ENCODE measurements around the gene NOC3L. TPM values are rescaled to one million over a fixed set of nuclear protein-coding genes. Genes with fewer than 3 reads are reported as not detected.

Gene NOC3L
- total and polyA plus RNA-seq, 2 experiments from 2014 or later: 23.4 to 29.9 TPM

DNA sequence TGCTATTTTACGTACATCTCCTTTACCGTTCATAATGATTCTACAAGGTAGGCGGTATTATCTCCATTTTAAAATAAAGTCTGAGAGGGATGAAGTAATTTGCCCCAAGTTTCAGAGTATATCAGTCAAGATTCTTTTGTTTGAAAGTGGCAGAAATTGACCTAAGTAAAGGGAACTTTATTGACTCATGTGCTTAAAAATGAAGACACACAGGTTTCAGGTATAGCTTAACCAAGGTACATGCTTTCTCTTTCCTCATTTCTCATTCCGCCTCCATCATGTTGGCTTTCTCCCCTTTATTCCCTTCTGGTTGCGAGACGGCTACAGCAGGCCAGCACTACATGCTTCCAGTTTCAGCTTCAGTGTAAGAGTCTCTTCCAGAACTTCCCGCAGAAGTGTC, 77.5 kb downstream of the NOC3L start:
- H3K9me2 ChIP-seq (ENCODE audit: insufficient read depth): no peaks in the 10 kb centered on the region
- no peaks in the 10 kb centered on the region for H3K27me3 ChIP-seq (replicated peaks; ENCODE audit: insufficient read depth)
- no peaks in the 10 kb centered on the region for H3K9me3 ChIP-seq (ENCODE audit: low read depth)
- H3K27ac ChIP-seq: no peak overlapping the region
- TF ChIP-seq EZH2phosphoT487 (IDR thresholded peaks at IDR 0.05; ENCODE audit: insufficient read depth, low read depth) (no peak), EZH2 (IDR thresholded peaks at IDR 0.05; ENCODE audit: insufficient read depth, poor library complexity, severe bottlenecking) (no peak)
- no peaks in the 10 kb centered on the region for H3F3A ChIP-seq (ENCODE audit: insufficient read depth)
- no peaks in the 10 kb centered on the region; the same call in 1 of the 2 replicates for H3K36me3 ChIP-seq (ENCODE audit: low read depth)
- H3K9ac ChIP-seq: no peak overlapping the region
- no peak overlapping the region for H3K4me2 ChIP-seq (ENCODE audit: unreplicated experiment)
- in situ Hi-C loops (cut with MboI): no loop called here
- no peak overlapping the region for H3K4me3 ChIP-seq
- no peak for DNase-seq
- H4K20me1 ChIP-seq (ENCODE audit: insufficient read depth): no peaks in the 10 kb centered on the region
- WGBS, 2 experiments (ENCODE audit: low coverage in 1 of 2, low lambda C conversion rate in 2 of 2, missing lambda C conversion rate in 2 of 2): 90% methylated on average over 7 of the region's 7 CpGs
- no peaks in the 10 kb centered on the region for H3K79me2 ChIP-seq (ENCODE audit: insufficient read depth)
- peaks cover 8% of the 10 kb centered on the region; the same call in 1 of the 2 replicates for H3K4me1 ChIP-seq (ENCODE audit: insufficient read depth)
- no peak overlapping the region for H2AFZ ChIP-seq

Other genes starting within 250 kb of the NOC3L start
- gene TBC1D12, start 39.6 kb upstream of the NOC3L start, total RNA-seq (2014; rRNA removed; shearing (Covaris generic)): 11.4 and 12.9 TPM in 2 replicates
- 3.8 and 6.5 TPM in 2 replicates for gene TBC1D12, start 39.6 kb upstream of the NOC3L start, polyA plus RNA-seq (2016; fragmentation: Nextera tagmentation; extraction: Ambion mirVana)
- 21.8 and 32.3 TPM in 2 replicates for gene HELLS, start 182.8 kb upstream of the NOC3L start, total RNA-seq (2014; rRNA removed; shearing (Covaris generic))
- gene HELLS, start 182.8 kb upstream of the NOC3L start, polyA plus RNA-seq (2016; fragmentation: Nextera tagmentation; extraction: Ambion mirVana): 14.2 and 20.3 TPM in 2 replicates